Stimulated activated naive CD4-positive, alpha-beta T cell (primary cell): ENCODE data around the gene NSFL1C.
"Not testable (repeated sequence)": the region's sequence is repeated elsewhere in the genome, so short reads cannot be mapped to it uniquely, and the experiment has no call there.

Source experiments
- DNase-seq, 6 experiments: peaks; one replicate each; lab custom pipeline; 2025; lab: John Stamatoyannopoulos, UW

Gene NSFL1C

GRCh38 chr20:1466211-1467081 lies at the start of gene NSFL1C:
TSS of gene NSFL1C (minus strand) at chr20:1466849. CDS start at chr20:1466824, 25 bp downstream.
- DNase-seq = peak; percentile 93 to 97 (median 96)

- DNase-seq = no peak
These were observed 47.2 kb upstream of the NSFL1C start for GRCh38 chr20:1513801-1514200.

- peak in 5 of 6 experiments; percentile 1 to 31 (median 9) for DNase-seq
These were observed 42.6 kb upstream of the NSFL1C start for GRCh38 chr20:1509237-1509636.

GRCh38 chr20:1508574-1508973 lies 41.9 kb upstream of the NSFL1C start:
- DNase-seq = no peak

- DNase-seq = no peak
These were observed 40.6 kb upstream of the NSFL1C start for GRCh38 chr20:1507276-1507675.

- no peak for DNase-seq
These were observed 39.2 kb upstream of the NSFL1C start for GRCh38 chr20:1505871-1506270.

GRCh38 chr20:1505361-1505760 lies 38.7 kb upstream of the NSFL1C start:
- DNase-seq = no peak

GRCh38 chr20:1503564-1504227 lies 37.0 kb upstream of the NSFL1C start:
- peak; percentile 51 to 82 (median 70) for DNase-seq

- no peak for DNase-seq
These were observed 33.8 kb upstream of the NSFL1C start for GRCh38 chr20:1500496-1500895.

- DNase-seq = no peak
These were observed 33.1 kb upstream of the NSFL1C start for GRCh38 chr20:1499528-1500420.

- DNase-seq = not testable (repeated sequence)
These were observed 30.7 kb upstream of the NSFL1C start for GRCh38 chr20:1497371-1497770.

- no peak for DNase-seq
These were observed 30.3 kb upstream of the NSFL1C start for GRCh38 chr20:1496930-1497329.

- no peak for DNase-seq
These were observed 27.8 kb upstream of the NSFL1C start for GRCh38 chr20:1494436-1494835.

GRCh38 chr20:1493536-1493935 lies 26.9 kb upstream of the NSFL1C start:
- DNase-seq = no peak

- no peak for DNase-seq
These were observed 25.4 kb upstream of the NSFL1C start for GRCh38 chr20:1491860-1492642.

GRCh38 chr20:1491281-1491840 lies 24.7 kb upstream of the NSFL1C start, which contains the start of gene SIRPB2:
TSS of gene SIRPB2 (minus strand) at chr20:1491420. CDS start at chr20:1491359, 61 bp downstream.
- DNase-seq = no peak

GRCh38 chr20:1490643-1491195 lies 24.1 kb upstream of the NSFL1C start:
- DNase-seq = no peak

GRCh38 chr20:1489764-1490436 lies 23.3 kb upstream of the NSFL1C start:
- DNase-seq = no peak

GRCh38 chr20:1489325-1489724 lies 22.7 kb upstream of the NSFL1C start:
- DNase-seq = no peak

- no peak for DNase-seq
These were observed 19.9 kb upstream of the NSFL1C start for GRCh38 chr20:1486566-1486965.
